ENCODE results near the gene TRAPPC10. TPM values are rescaled to one million over a fixed set of nuclear protein-coding genes. Genes with fewer than 3 reads are reported as not detected.

TRAPPC10 gene
- total and polyA plus RNA-seq, 5 donors: 7.6 to 23.3 (median 19.0) TPM

GRCh38 chr21:43971992-43972255, 40.2 kb upstream of the TRAPPC10 start:
- Histone ChIP-seq H3K4me3 (ENCODE audit: low read length) (no peak overlapping the region), H3K4me1 (ENCODE audit: control insufficient read depth, insufficient read depth, low read length) (peaks cover 3% of the 10 kb centered on the region), H3K27ac (ENCODE audit: low read length) (no peak overlapping the region), H3K27me3 (ENCODE audit: control insufficient read depth, insufficient read depth) (no peaks in the 10 kb centered on the region), H3K9me3 (ENCODE audit: control insufficient read depth, low read length) (no peaks in the 10 kb centered on the region)
- ATAC-seq (no peak), DNase-seq (peak in 1 of 3 donors; percentile 30)
- 96% methylated on average over 11 of the region's 11 CpGs for WGBS
- intact Hi-C loops (cut with DNase I): no loop called here

GRCh38 chr21:43972850-43973633, 39.1 kb upstream of the TRAPPC10 start:
- Histone ChIP-seq H3K27ac (ENCODE audit: low read length) (no peak overlapping the region), H3K4me3 (ENCODE audit: low read length) (no peak overlapping the region), H3K4me1 (ENCODE audit: control insufficient read depth, insufficient read depth, low read length) (peaks cover 3% of the 10 kb centered on the region), H3K9me3 (ENCODE audit: control insufficient read depth, low read length) (no peaks in the 10 kb centered on the region), H3K27me3 (ENCODE audit: control insufficient read depth, insufficient read depth) (no peaks in the 10 kb centered on the region)
- ATAC-seq: no peak
- WGBS: 71% methylated on average over 29 of the region's 29 CpGs
- intact Hi-C loops (cut with DNase I): no loop called here
- DNase-seq: peak in 2 of 3 donors; percentile 57 to 63

GRCh38 chr21:43973634-43973955, 38.5 kb upstream of the TRAPPC10 start:
- intact Hi-C loops (cut with DNase I): no loop called here
- H3K4me3 ChIP-seq (ENCODE audit: low read length): no peak overlapping the region
- H3K27ac ChIP-seq (ENCODE audit: low read length): no peak overlapping the region
- 92% methylated on average over 12 of the region's 12 CpGs for WGBS
- H3K9me3 ChIP-seq (ENCODE audit: control insufficient read depth, low read length): no peaks in the 10 kb centered on the region
- DNase-seq: peak in 2 of 3 donors; percentile 14 to 53
- H3K27me3 ChIP-seq (ENCODE audit: control insufficient read depth, insufficient read depth): no peaks in the 10 kb centered on the region
- no peak for ATAC-seq
- peaks cover 3% of the 10 kb centered on the region for H3K4me1 ChIP-seq (ENCODE audit: control insufficient read depth, insufficient read depth, low read length)

- no peaks in the 10 kb centered on the region for H3K9me3 ChIP-seq (ENCODE audit: control insufficient read depth, low read length)
- no peaks in the 10 kb centered on the region for H3K27me3 ChIP-seq (ENCODE audit: control insufficient read depth, insufficient read depth)
- no peak overlapping the region for H3K27ac ChIP-seq (ENCODE audit: low read length)
- H3K4me1 ChIP-seq (ENCODE audit: control insufficient read depth, insufficient read depth, low read length): peaks cover 3% of the 10 kb centered on the region
- peak; percentile 24 to 30 for ATAC-seq
- intact Hi-C loops (cut with DNase I): loop anchor here in 1 of 4 donors (5.0 kb wide), 1 partner anchor 168 kb away; no protein-coding TSS in a partner anchor
- 80% methylated on average over 16 of the region's 16 CpGs for WGBS
- H3K4me3 ChIP-seq (ENCODE audit: low read length): no peak overlapping the region
- peak in 1 of 3 donors; percentile 42 for DNase-seq
Measured at GRCh38 chr21:43974791-43975468, 37.2 kb upstream of the TRAPPC10 start.

GRCh38 chr21:43975469-43976098, 36.5 kb upstream of the TRAPPC10 start:
- Histone ChIP-seq H3K4me3 (ENCODE audit: low read length) (no peak overlapping the region), H3K4me1 (ENCODE audit: control insufficient read depth, insufficient read depth, low read length) (peaks cover 3% of the 10 kb centered on the region), H3K27ac (ENCODE audit: low read length) (no peak overlapping the region), H3K9me3 (ENCODE audit: control insufficient read depth, low read length) (no peaks in the 10 kb centered on the region), H3K27me3 (ENCODE audit: control insufficient read depth, insufficient read depth) (no peaks in the 10 kb centered on the region)
- intact Hi-C loops (cut with DNase I): loop anchor here in 1 of 4 donors (5.0 kb wide), 1 partner anchor 168 kb away; no protein-coding TSS in a partner anchor
- DNase-seq: peak; percentile 76 to 93 (median 92)
- ATAC-seq: peak; percentile 82 to 84
- WGBS: 26% methylated on average over 24 of the region's 24 CpGs

GRCh38 chr21:43976661-43977060, 35.4 kb upstream of the TRAPPC10 start:
- no peaks in the 10 kb centered on the region for H3K9me3 ChIP-seq (ENCODE audit: control insufficient read depth, low read length)
- H3K27ac ChIP-seq (ENCODE audit: low read length): no peak overlapping the region
- H3K4me3 ChIP-seq (ENCODE audit: low read length): no peak overlapping the region
- WGBS: 93% methylated on average over 9 of the region's 9 CpGs
- DNase-seq (no peak), ATAC-seq (no peak)
- H3K4me1 ChIP-seq (ENCODE audit: control insufficient read depth, insufficient read depth, low read length): peaks cover 3% of the 10 kb centered on the region
- H3K27me3 ChIP-seq (ENCODE audit: control insufficient read depth, insufficient read depth): no peaks in the 10 kb centered on the region
- intact Hi-C loops (cut with DNase I): loop anchor here in 1 of 4 donors (5.0 kb wide), 1 partner anchor 169 kb away; no protein-coding TSS in a partner anchor

GRCh38 chr21:43978060-43978459, 34.0 kb upstream of the TRAPPC10 start:
- DNase-seq (peak in 2 of 3 donors; percentile 14 to 39), ATAC-seq (no peak)
- no peaks in the 10 kb centered on the region for H3K27me3 ChIP-seq (ENCODE audit: control insufficient read depth, insufficient read depth)
- no peaks in the 10 kb centered on the region for H3K9me3 ChIP-seq (ENCODE audit: control insufficient read depth, low read length)
- no peak overlapping the region for H3K4me3 ChIP-seq (ENCODE audit: low read length)
- WGBS: 97% methylated on average over 10 of the region's 10 CpGs
- intact Hi-C loops (cut with DNase I): loop anchor here in 1 of 4 donors (5.0 kb wide), 1 partner anchor 171 kb away; no protein-coding TSS in a partner anchor
- H3K4me1 ChIP-seq (ENCODE audit: control insufficient read depth, insufficient read depth, low read length): peaks cover 3% of the 10 kb centered on the region
- H3K27ac ChIP-seq (ENCODE audit: low read length): no peak overlapping the region

- H3K4me3 ChIP-seq (ENCODE audit: low read length): no peak overlapping the region
- 80% methylated on average over 7 of the region's 7 CpGs for WGBS
- DNase-seq: peak in 2 of 3 donors; percentile 28 to 50
- H3K27me3 ChIP-seq (ENCODE audit: control insufficient read depth, insufficient read depth): no peaks in the 10 kb centered on the region
- intact Hi-C loops (cut with DNase I): loop anchor here in 2 of 4 donors (5.0 to 10.0 kb wide), 2 partner anchors 65 to 172 kb away; no protein-coding TSS in a partner anchor
- H3K9me3 ChIP-seq (ENCODE audit: control insufficient read depth, low read length): no peaks in the 10 kb centered on the region
- no peak for ATAC-seq
- no peak overlapping the region for H3K27ac ChIP-seq (ENCODE audit: low read length)
- peaks cover 3% of the 10 kb centered on the region for H3K4me1 ChIP-seq (ENCODE audit: control insufficient read depth, insufficient read depth, low read length)
Measured at GRCh38 chr21:43979654-43980053, 32.5 kb upstream of the TRAPPC10 start.

- no peak for ATAC-seq
- WGBS: 81% methylated on average over 26 of the region's 26 CpGs
- no peaks in the 10 kb centered on the region for H3K4me1 ChIP-seq (ENCODE audit: control insufficient read depth, insufficient read depth, low read length)
- intact Hi-C loops (cut with DNase I): loop anchor here in 1 of 4 donors (10.0 kb wide), 1 partner anchor 63 kb away; no protein-coding TSS in a partner anchor
- no peak overlapping the region for H3K4me3 ChIP-seq (ENCODE audit: low read length)
- peak in 1 of 3 donors; percentile 48 for DNase-seq
- H3K27me3 ChIP-seq (ENCODE audit: control insufficient read depth, insufficient read depth): no peaks in the 10 kb centered on the region
- no peaks in the 10 kb centered on the region for H3K9me3 ChIP-seq (ENCODE audit: control insufficient read depth, low read length)
- no peak overlapping the region for H3K27ac ChIP-seq (ENCODE audit: low read length)
Measured at GRCh38 chr21:43981151-43981870, 30.8 kb upstream of the TRAPPC10 start.

- no peak for ATAC-seq
- no peaks in the 10 kb centered on the region for H3K9me3 ChIP-seq (ENCODE audit: control insufficient read depth, low read length)
- WGBS: 78% methylated on average over 13 of the region's 13 CpGs
- H3K27me3 ChIP-seq (ENCODE audit: control insufficient read depth, insufficient read depth): no peaks in the 10 kb centered on the region
- no peak overlapping the region for H3K27ac ChIP-seq (ENCODE audit: low read length)
- H3K4me3 ChIP-seq (ENCODE audit: low read length): no peak overlapping the region
- intact Hi-C loops (cut with DNase I): loop anchor here in 1 of 4 donors (10.0 kb wide), 1 partner anchor 63 kb away; no protein-coding TSS in a partner anchor
- no peak for DNase-seq
- H3K4me1 ChIP-seq (ENCODE audit: control insufficient read depth, insufficient read depth, low read length): no peaks in the 10 kb centered on the region
Measured at GRCh38 chr21:43981871-43982210, 30.3 kb upstream of the TRAPPC10 start.
